ENCODE data around the gene ITPR2.

Gene ITPR2

DNA sequence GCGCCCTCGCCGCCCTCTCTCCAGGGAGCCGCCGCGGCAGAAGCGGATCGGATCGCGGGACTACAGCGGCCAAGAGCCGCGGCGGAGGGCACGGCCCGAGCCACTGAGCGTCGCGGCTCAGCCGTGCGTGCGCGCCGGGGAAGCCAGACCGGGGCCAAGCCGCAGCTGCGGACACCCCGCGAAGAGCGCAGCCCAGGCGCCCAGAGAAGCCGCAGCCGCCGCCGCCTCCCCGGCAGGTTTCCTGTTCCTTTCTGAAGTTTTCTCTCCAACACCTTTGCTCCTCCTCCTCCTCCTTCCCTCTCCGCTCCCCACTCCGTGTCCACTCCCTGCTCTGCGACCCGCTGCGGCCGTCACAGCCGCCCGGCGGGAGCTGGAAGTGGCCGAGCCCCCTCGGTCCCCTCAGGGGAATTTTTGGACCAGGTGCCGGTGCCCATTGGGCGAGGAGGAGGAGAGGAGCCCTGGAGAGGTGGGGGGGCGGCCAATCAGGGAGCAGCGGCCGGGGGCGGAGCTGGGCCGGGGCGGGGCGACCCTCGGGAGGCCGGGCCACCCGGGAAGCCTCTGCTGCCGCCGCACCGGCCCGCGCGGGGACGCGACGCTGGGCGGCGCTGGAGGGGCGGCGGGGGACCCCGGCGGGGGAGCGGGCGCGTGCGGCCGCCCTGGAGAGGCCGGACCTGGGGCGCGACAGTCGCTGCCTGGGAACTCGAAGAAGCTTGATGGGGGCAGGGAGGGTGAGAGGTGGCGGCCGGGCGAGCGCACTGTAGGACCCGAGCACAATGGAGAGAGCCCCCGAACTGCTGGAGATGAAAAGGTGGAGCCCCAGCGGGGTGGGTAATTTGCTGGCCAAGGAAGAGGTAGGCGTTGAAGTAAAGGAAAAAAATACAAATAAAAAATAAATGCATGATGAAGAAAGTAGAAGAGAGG is at the start of gene ITPR2:
TSS of gene ITPR2 (minus strand) at position 373 of the 921 bp plus-strand sequence. CDS start 413 bp downstream, outside the sequence.
- DNase-seq (ENCODE audit: low spot score), result peak; percentile 96
- TF ChIP-seq, protein P1, sequence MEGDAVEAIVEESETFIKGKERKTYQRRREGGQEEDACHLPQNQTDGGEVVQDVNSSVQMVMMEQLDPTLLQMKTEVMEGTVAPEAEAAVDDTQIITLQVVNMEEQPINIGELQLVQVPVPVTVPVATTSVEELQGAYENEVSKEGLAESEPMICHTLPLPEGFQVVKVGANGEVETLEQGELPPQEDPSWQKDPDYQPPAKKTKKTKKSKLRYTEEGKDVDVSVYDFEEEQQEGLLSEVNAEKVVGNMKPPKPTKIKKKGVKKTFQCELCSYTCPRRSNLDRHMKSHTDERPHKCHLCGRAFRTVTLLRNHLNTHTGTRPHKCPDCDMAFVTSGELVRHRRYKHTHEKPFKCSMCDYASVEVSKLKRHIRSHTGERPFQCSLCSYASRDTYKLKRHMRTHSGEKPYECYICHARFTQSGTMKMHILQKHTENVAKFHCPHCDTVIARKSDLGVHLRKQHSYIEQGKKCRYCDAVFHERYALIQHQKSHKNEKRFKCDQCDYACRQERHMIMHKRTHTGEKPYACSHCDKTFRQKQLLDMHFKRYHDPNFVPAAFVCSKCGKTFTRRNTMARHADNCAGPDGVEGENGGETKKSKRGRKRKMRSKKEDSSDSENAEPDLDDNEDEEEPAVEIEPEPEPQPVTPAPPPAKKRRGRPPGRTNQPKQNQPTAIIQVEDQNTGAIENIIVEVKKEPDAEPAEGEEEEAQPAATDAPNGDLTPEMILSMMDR (IDR thresholded peaks at IDR 0.05), result no peak

DNA sequence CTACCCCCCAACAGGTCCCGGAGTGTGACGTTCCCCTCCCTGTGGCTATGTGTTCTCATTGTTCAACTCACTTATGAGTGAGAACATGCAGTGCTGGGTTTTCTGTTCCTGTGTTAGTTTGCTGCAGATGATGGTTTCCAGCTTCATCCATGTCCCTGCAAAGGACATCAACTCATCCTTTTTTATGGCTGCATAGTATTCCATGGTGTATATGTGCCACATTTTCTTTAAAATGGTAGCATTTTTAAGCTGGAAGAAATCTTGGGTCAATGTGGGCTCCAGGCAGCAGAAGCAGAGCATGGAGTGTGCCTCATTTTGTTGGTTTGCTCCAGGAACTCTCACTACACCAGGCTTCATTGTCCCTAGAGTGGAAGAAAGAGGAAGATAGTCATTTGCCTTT is 47.6 kb upstream of the ITPR2 start:
- Histone ChIP-seq H3K27ac (no peak overlapping the region), H3K4me3 (no peak overlapping the region)
- TF ChIP-seq, protein P1 (IDR thresholded peaks at IDR 0.05), result no peak
- DNase-seq (ENCODE audit: low spot score), result no peak

More for the DNA sequence above, at the start of gene ITPR2:
- peak within 1 kb of the TSS; percentile 82 to 94 for H3K27ac ChIP-seq
- peak within 1 kb of the TSS; percentile 88 for H3K4me3 ChIP-seq

DNA sequence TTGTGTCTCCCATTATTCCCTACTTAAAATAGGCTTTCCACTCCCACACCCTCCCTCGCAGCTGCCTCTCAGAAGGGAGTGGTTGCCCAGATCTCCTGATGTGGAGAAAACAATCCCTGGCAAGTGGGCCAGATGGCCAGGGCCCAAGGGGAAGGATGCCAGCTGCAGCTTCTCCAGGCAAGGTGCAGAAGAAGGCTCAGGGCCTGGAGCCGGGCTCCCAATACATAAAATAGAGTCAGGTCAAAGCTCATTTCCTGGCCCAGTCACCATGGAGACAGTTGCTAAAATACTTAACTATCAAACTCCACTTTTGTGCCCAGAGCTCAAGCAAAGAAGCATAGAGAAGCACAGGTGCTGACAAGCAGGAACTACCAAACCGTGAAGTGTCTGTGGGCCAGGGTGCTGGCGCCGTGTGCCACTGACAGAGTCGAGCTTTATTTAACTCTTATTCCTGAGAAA is 45.7 kb upstream of the ITPR2 start:
- Histone ChIP-seq H3K27ac (no peak overlapping the region), H3K4me3 (no peak overlapping the region)
- DNase-seq (ENCODE audit: low spot score), result no peak
- TF ChIP-seq, protein P1 (IDR thresholded peaks at IDR 0.05), result no peak

DNA sequence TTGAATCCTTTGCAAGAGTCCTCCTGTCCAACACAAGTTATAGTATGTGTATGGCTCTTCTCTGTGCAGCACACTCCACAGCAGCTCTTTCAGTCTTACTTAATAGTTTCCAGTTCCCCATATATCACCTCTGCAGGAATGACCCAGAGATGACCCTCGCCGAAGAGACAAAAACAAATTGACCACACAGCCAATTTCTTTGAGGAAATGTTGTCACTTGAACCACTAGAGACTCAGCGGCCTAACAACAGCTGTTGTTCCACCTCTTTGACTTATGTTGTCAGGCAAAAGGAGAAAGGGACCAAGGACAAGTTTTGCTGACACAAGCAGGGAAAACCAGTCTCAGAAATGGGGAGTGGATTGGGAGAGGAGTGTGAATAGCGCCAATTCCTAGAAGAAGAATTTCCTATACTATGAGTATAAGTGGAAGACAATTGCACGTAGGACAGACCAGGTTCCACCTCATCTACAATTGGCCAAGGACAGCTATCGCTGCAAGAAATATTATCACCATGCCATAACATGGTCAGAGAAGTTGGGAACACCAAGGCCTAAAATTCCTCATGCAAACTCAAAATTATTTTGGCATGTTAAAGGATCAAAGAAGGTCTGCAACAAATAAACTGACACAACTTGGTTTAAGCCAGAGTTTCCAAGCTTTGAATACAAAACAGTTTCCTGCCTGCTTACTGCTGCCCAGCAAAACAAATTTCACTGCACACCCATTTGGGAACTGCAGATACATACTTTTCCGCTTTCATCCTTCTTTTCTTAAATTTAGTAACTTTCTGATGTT is 41.7 kb upstream of the ITPR2 start:
- no peak for DNase-seq (ENCODE audit: low spot score)
- Histone ChIP-seq H3K4me3 (no peak overlapping the region), H3K27ac (no peak overlapping the region)
- TF ChIP-seq, protein P1 (IDR thresholded peaks at IDR 0.05), result no peak

DNA sequence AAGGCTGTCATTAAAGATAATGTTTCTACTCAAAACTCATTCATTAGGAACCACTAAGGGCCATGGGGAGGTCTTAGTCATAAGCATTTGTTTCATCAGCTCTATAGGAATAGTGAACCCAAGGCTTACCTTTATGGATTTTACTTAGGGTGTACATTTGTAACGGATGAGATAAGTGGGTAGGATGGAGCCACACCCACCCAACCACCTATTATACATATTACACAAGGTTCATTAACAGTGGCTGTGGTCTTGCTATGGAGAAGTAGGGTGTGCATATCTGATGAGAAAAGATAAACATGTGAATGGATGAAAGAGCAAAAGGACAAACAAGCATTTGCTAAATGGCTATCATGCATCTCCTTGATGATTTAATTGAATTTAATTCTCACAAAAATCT is 39.6 kb upstream of the ITPR2 start:
- Histone ChIP-seq H3K27ac (no peak overlapping the region), H3K4me3 (no peak overlapping the region)
- no peak for DNase-seq (ENCODE audit: low spot score)
- TF ChIP-seq, protein P1 (IDR thresholded peaks at IDR 0.05), result no peak

DNA sequence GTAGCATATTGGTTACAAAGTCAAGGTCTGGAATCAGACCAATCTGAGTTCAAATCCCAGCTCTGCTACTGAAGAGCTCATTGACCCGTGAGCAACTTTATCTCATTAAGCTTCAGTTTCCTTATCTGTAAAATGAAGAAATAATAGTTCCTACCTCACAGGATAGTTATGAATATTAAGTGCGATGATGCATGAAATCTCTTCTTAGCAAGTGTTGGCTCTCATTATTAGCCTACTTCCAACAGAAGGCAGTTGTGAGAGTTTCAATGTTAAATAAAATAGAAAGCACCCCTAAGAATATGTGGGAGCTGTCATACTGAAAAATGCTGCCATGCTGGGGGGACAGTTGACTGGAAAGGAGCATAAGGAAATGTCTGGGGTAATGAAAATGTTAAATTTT is 39.0 kb upstream of the ITPR2 start:
- no peak for DNase-seq (ENCODE audit: low spot score)
- TF ChIP-seq, protein P1 (IDR thresholded peaks at IDR 0.05), result no peak
- Histone ChIP-seq H3K4me3 (no peak overlapping the region), H3K27ac (no peak overlapping the region)

Data from coronary artery (tissue), 2 donors.